CD14-positive monocyte (primary cell): ENCODE data around the gene GNAT1. TPM values are rescaled to one million over a fixed set of nuclear protein-coding genes. Genes with fewer than 3 reads are reported as not detected.
A peak's percentile ranks its signal among the peaks of the same experiment; 100 is the strongest.

Experiments used
- DNase-seq, 3 donors: peaks; one replicate each; pipeline ENCODE4 v3.0.0-alpha.2; 2011 to 2022
- H2AFZ ChIP-seq: 2 replicates; pipeline ENCODE4 v1.6.0; 2012; ENCODE audit warnings: mild to moderate bottlenecking, low read depth, low read length, inconsistent platforms; ENCODE audit not compliant: insufficient read depth, poor library complexity, severe bottlenecking
- H3K27ac ChIP-seq, 2 donors: 1 replicate in 1 of 2; 2 replicates in 1 of 2; pipeline ENCODE4 v1.5.1; 2012 to 2013; ENCODE audit warnings: low read length in 2 of 2, control low read depth in 1 of 2, inconsistent platforms in 1 of 2, low read depth in 1 of 2, mild to moderate bottlenecking in 1 of 2
- H3K27me3 ChIP-seq, 2 donors: one replicate each; pipeline versions ENCODE4 v1.6.0 to v1.6.1; 2011 to 2013; ENCODE audit warnings: low read length in 2 of 2; ENCODE audit not compliant: control insufficient read depth in 2 of 2, insufficient read depth in 2 of 2
- H3K36me3 ChIP-seq, 2 donors: replicated peaks in 1 of 2; 1 replicate in 1 of 2; 2 replicates in 1 of 2; pipeline versions ENCODE4 v1.5.1 to v1.6.1; 2012 to 2013; ENCODE audit warnings: low read length in 2 of 2, control low read depth in 1 of 2, inconsistent platforms in 1 of 2, mild to moderate bottlenecking in 1 of 2; ENCODE audit not compliant: insufficient read depth in 2 of 2, control insufficient read depth in 1 of 2
- H3K4me1 ChIP-seq, 2 donors: 1 replicate in 1 of 2; 2 replicates in 1 of 2; pipeline versions ENCODE4 v1.5.1 to v1.6.1; 2012 to 2013; ENCODE audit warnings: low read length in 2 of 2, control low read depth in 1 of 2, inconsistent platforms in 1 of 2, mild to moderate bottlenecking in 1 of 2, moderate library complexity in 1 of 2; ENCODE audit not compliant: insufficient read depth in 2 of 2, control insufficient read depth in 1 of 2
- H3K4me2 ChIP-seq: replicated peaks from 2 replicates; pipeline ENCODE3; 2012; ENCODE audit warnings: low read length, moderate library complexity, mild to moderate bottlenecking; ENCODE audit not compliant: poor library complexity, severe bottlenecking; ENCODE audit errors: extremely low read depth
- H3K4me3 ChIP-seq, 3 experiments: fragments of 200-600 bp in 1 of 3; sonication (generic) in 1 of 3; replicated peaks in 1 of 3; 1 replicate in 2 of 3; 2 replicates in 1 of 3; pipeline ENCODE4 v1.5.1; 2011 to 2013; ENCODE audit warnings: low read length in 3 of 3, mild to moderate bottlenecking in 3 of 3, control low read depth in 2 of 3, low read depth in 2 of 3, inconsistent platforms in 1 of 3, moderate library complexity in 1 of 3
- H3K79me2 ChIP-seq: 2 replicates; pipeline ENCODE4 v1.6.0; 2012; ENCODE audit warnings: mild to moderate bottlenecking, control low read depth, inconsistent platforms, low read length, moderate library complexity; ENCODE audit not compliant: insufficient read depth
- H3K9ac ChIP-seq: 2 replicates; pipeline ENCODE4 v1.6.0; 2017; ENCODE audit warnings: low read length, mild to moderate bottlenecking; ENCODE audit not compliant: insufficient read depth, poor library complexity, severe bottlenecking
- H3K9me3 ChIP-seq, 2 donors: replicated peaks in 1 of 2; 1 replicate in 1 of 2; 2 replicates in 1 of 2; pipeline versions ENCODE4 v1.5.1 to v1.6.1; 2012 to 2013; ENCODE audit warnings: low read length in 2 of 2, control low read depth in 1 of 2; ENCODE audit not compliant: control insufficient read depth in 1 of 2, insufficient read depth in 1 of 2
- H4K20me1 ChIP-seq: 2 replicates; pipeline ENCODE4 v1.6.0; 2012; ENCODE audit warnings: mild to moderate bottlenecking, low read length, control low read depth, moderate library complexity; ENCODE audit not compliant: insufficient read depth
- H3K27ac Mint-ChIP-seq, 7 donors: one replicate each; pipeline ENCODE4 v1.8.0; 2020; ENCODE audit warnings: mild to moderate bottlenecking in 7 of 7, mixed read lengths in 7 of 7, moderate library complexity in 6 of 7, inconsistent platforms in 2 of 7
- H3K27me3 Mint-ChIP-seq, 3 donors: one replicate each; pipeline ENCODE4 v1.8.0; 2021 to 2022; ENCODE audit warnings: low read depth in 3 of 3, mild to moderate bottlenecking in 3 of 3, mixed read lengths in 3 of 3, moderate library complexity in 3 of 3, inconsistent platforms in 1 of 3
- H3K36me3 Mint-ChIP-seq, 2 donors: one replicate each; pipeline ENCODE4 v1.8.0; 2020; ENCODE audit warnings: mixed read lengths in 2 of 2, inconsistent platforms in 1 of 2, mild to moderate bottlenecking in 1 of 2
- H3K4me1 Mint-ChIP-seq: one replicate; pipeline ENCODE4 v1.8.0; 2020; ENCODE audit warnings: mild to moderate bottlenecking, mixed read lengths
- H3K4me3 Mint-ChIP-seq, 2 donors: one replicate each; pipeline ENCODE4 v1.8.0; 2020; ENCODE audit warnings: mild to moderate bottlenecking in 2 of 2, mixed read lengths in 2 of 2, moderate library complexity in 1 of 2
- H3K9me3 Mint-ChIP-seq, 7 donors: one replicate each; pipeline ENCODE4 v1.8.0; 2020 to 2022; ENCODE audit warnings: mixed read lengths in 7 of 7, mild to moderate bottlenecking in 6 of 7, moderate library complexity in 6 of 7, inconsistent platforms in 2 of 7
- CTCF ChIP-seq: fragments of 200-600 bp; IDR thresholded peaks from one replicate; pipeline ENCODE4 v1.8.0; 2022; ENCODE audit warnings: antibody characterized with exemption, mild to moderate bottlenecking
- WGBS: methylation state at CpG from one replicate; pipeline ENCODE4 v1.1.5; 2013; ENCODE audit warnings: missing lambda C conversion rate; ENCODE audit not compliant: insufficient coverage; 5-methylcytosine and 5-hydroxymethylcytosine counted together
- intact Hi-C, 2 donors: fragments of 100-400 bp; cut with micrococcal nuclease; formaldehyde crosslinking; loops; one replicate each; pipeline versions ENCODE4 v1.15.0 to v1.15.1; 2023
- polyA plus RNA-seq, 3 donors: library from polyadenylated mRNA; depleted of rRNA in 1 of 3; unstranded in 2 of 3; stranded (reverse) in 1 of 3; fragments of 300-500 nt in 2 of 3; fragments of >200 nt in 1 of 3; fragmentation: Illumina TruSeq in 2 of 3; gene quantifications; 1 replicate in 2 of 3; 2 replicates in 1 of 3; pipeline ENCODE4 v1.2.3, GENCODE V29; 2012 to 2021

Gene GNAT1
- polyA plus RNA-seq, 3 donors: not detected

- DNase-seq: no peak
- Histone ChIP-seq H3K27ac (peak overlapping the region; percentile 98 to 100), H4K20me1 (peaks cover 92% of the 10 kb centered on the region), H3K4me1 (peaks cover 95 to 98% of the 10 kb centered on the region in 2 donors), H2AFZ (no peak overlapping the region), H3K79me2 (peaks cover 100% of the 10 kb centered on the region), H3K4me3 (peak overlapping the region in 2 of 3 experiments; percentile 28 to 73), H3K27me3 (no peaks in the 10 kb centered on the region), H3K9ac (peak overlapping the region; percentile 61), H3K4me2 (peak overlapping the region; percentile 83), H3K9me3 (no peaks in the 10 kb centered on the region), H3K36me3 (peaks cover 38 to 41% of the 10 kb centered on the region in 2 donors)
- peak overlapping the region; percentile 96 to 98 (median 98) for H3K27ac Mint-ChIP-seq
- intact Hi-C loops: no loop called here
- peaks cover 91% of the 10 kb centered on the region for H3K4me1 Mint-ChIP-seq
- H3K27me3 Mint-ChIP-seq: peaks cover 0 to 3% (median 0%) of the 10 kb centered on the region in 3 donors
- H3K36me3 Mint-ChIP-seq: peaks cover 32 to 78% of the 10 kb centered on the region in 2 donors
- no peak for TF ChIP-seq CTCF
- H3K4me3 Mint-ChIP-seq: peak overlapping the region; percentile 2 to 74
- 81% methylated on average over 16 of the region's 16 CpGs for WGBS
- no peaks in the 10 kb centered on the region for H3K9me3 Mint-ChIP-seq
These were observed 53.9 kb downstream of the GNAT1 start for GRCh38 chr3:50245251-50245745.

- H4K20me1 ChIP-seq: peaks cover 92% of the 10 kb centered on the region
- no peak overlapping the region for H2AFZ ChIP-seq
- intact Hi-C loops: loop anchor here (1.0 to 2.0 kb wide), 2 partner anchors 19 kb away; no protein-coding TSS in a partner anchor
- H3K36me3 ChIP-seq: peaks cover 42 to 43% of the 10 kb centered on the region in 2 donors
- no peaks in the 10 kb centered on the region for H3K9me3 ChIP-seq
- under 1% methylated on average over 19 of the region's 25 CpGs for WGBS
- H3K4me1 ChIP-seq: peaks cover 88 to 91% of the 10 kb centered on the region in 2 donors
- no peaks in the 10 kb centered on the region for H3K27me3 ChIP-seq
- peak overlapping the region; percentile 96 to 98 (median 98) for H3K27ac Mint-ChIP-seq
- H3K9ac ChIP-seq: peak overlapping the region; percentile 61
- peak overlapping the region; percentile 83 for H3K4me2 ChIP-seq
- H3K4me1 Mint-ChIP-seq: peaks cover 88% of the 10 kb centered on the region
- H3K27ac ChIP-seq: peak overlapping the region; percentile 98 to 100
- H3K79me2 ChIP-seq: peaks cover 100% of the 10 kb centered on the region
- peaks cover 0 to 3% (median 0%) of the 10 kb centered on the region in 3 donors for H3K27me3 Mint-ChIP-seq
- peak overlapping the region; percentile 74 to 88 for H3K4me3 Mint-ChIP-seq
- peak; percentile 99 for TF ChIP-seq CTCF
- peaks cover 36 to 78% of the 10 kb centered on the region in 2 donors for H3K36me3 Mint-ChIP-seq
- peaks cover 0 to 2% (median 0%) of the 10 kb centered on the region in 7 donors for H3K9me3 Mint-ChIP-seq
- peak; percentile 83 to 89 (median 84) for DNase-seq
- peak overlapping the region; percentile 22 to 73 (median 28) for H3K4me3 ChIP-seq
These were observed 54.6 kb downstream of the GNAT1 start for GRCh38 chr3:50245831-50246516.
